ENCODE measurements around the gene HYPK. TPM values are rescaled to one million over a fixed set of nuclear protein-coding genes. Genes with fewer than 3 reads are reported as not detected.

HYPK gene
- total and polyA plus RNA-seq, 4 experiments from 2014 or later, result 10.2 to 24.6 (median 19.4) TPM

DNA sequence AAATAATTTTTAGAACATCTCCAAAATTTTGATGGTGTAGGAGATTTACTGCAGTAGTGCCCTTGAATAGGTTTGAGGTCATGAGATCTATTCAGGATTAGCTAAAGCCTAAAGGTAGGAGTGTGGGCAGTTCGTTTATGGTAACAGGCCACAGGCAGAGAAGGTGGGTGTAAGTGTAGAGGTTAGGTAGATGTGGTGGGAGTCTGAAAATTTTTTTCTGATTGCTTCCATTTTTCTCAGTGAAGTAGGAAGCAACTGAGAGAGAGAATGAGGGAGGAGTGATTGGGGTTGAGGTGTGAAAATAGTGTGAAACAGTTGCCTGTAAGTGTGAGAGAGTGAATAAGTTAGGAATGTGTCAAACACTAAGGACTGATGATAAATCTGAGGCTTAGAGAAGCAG lies 21.4 kb upstream of the HYPK start:
- ChIA-PET POLR2A (ENCODE audit: partially characterized antibody) (interaction anchor here (2.7 to 4.4 kb wide), 2 partner anchors 13 to 29 kb away, joined by 15 to 54 read pairs; partner anchors contain the start of gene SERF2), CTCF (ENCODE audit: partially characterized antibody) (interaction anchor here (0.7 to 4.1 kb wide), 3 partner anchors 12 to 29 kb away, joined by 3 to 54 read pairs (median 26); partner anchors contain the start of gene SERF2)
- no peaks in the 10 kb centered on the region for H3K36me3 ChIP-seq (ENCODE audit: insufficient read depth, low read length)
- H3K4me1 ChIP-seq (ENCODE audit: insufficient read depth, low read length), result peaks cover 16% of the 10 kb centered on the region
- H3K9me3 ChIP-seq (ENCODE audit: control insufficient read depth in 1 of 2, low read length in 2 of 2), result no peaks in the 10 kb centered on the region
- intact Hi-C loops (cut with micrococcal nuclease), result no loop called here
- no peaks in the 10 kb centered on the region for H3K27me3 Mint-ChIP-seq
- H3K4me3 Mint-ChIP-seq, result no peak overlapping the region
- H3K27ac Mint-ChIP-seq, result peak overlapping the region in 2 of 7 donors; percentile 3 to 43
- H3K4me1 Mint-ChIP-seq, result peaks cover 8 to 18% (median 11%) of the 10 kb centered on the region in 4 donors
- peaks cover 0 to 11% of the 10 kb centered on the region in 2 donors for H3K36me3 Mint-ChIP-seq
- H3K9me3 Mint-ChIP-seq, result peaks cover 0 to 4% (median 0%) of the 10 kb centered on the region in 8 donors
- no peak for DNase-seq
- H3K27ac ChIP-seq (ENCODE audit: low read depth, low read length), result no peak overlapping the region
- H3K4me3 ChIP-seq (ENCODE audit: low read length in 2 of 2), result no peak overlapping the region
- no peaks in the 10 kb centered on the region for H3K27me3 ChIP-seq (ENCODE audit: insufficient read depth, low read length)

DNA sequence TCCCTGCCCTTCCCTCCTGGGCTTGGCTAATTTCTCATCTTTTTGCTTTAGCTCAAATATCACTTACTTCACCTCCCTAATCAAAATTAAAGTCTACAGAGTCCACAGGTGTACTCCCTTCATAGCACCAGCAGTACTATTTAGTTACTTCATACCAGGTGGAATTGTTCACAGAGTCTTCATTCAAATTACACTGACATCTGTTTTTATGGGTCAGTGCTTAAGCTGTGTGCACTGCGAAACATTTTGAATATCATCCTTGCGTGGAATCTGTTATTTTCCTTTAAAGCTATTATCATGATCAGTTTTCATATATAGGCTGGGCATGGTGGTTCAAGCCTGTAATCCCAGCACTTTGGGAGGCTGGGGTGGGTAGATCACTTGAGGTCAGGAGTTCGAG lies 11.0 kb upstream of the HYPK start:
- ChIA-PET CTCF (ENCODE audit: partially characterized antibody) (interaction anchor here (0.7 to 6.1 kb wide), 3 partner anchors 12 to 19 kb away, joined by 3 to 54 read pairs (median 10); partner anchors contain the start of gene ELL3), POLR2A (ENCODE audit: partially characterized antibody) (interaction anchor here (0.5 to 1.1 kb wide), 2 partner anchors 12 to 113 kb away, joined by 3 to 4 read pairs; no protein-coding TSS in a partner anchor)
- Histone ChIP-seq H3K27me3 (ENCODE audit: insufficient read depth, low read length) (no peaks in the 10 kb centered on the region), H3K4me1 (ENCODE audit: insufficient read depth, low read length) (peaks cover 21% of the 10 kb centered on the region), H3K27ac (ENCODE audit: low read depth, low read length) (no peak overlapping the region), H3K4me3 (ENCODE audit: low read length in 2 of 2) (no peak overlapping the region), H3K9me3 (ENCODE audit: control insufficient read depth in 1 of 2, low read length in 2 of 2) (no peaks in the 10 kb centered on the region), H3K36me3 (ENCODE audit: insufficient read depth, low read length) (peaks cover 12% of the 10 kb centered on the region)
- no peaks in the 10 kb centered on the region for H3K9me3 Mint-ChIP-seq
- H3K36me3 Mint-ChIP-seq, result peaks cover 11 to 27% of the 10 kb centered on the region in 2 donors
- no peak for DNase-seq
- H3K27me3 Mint-ChIP-seq, result no peaks in the 10 kb centered on the region
- intact Hi-C loops (cut with micrococcal nuclease), result no loop called here
- no peak overlapping the region for H3K4me3 Mint-ChIP-seq
- H3K4me1 Mint-ChIP-seq, result peaks cover 14 to 30% (median 18%) of the 10 kb centered on the region in 4 donors
- peak overlapping the region in 1 of 7 donors; percentile 38 for H3K27ac Mint-ChIP-seq

GRCh38 chr15:43791993-43792760 lies 8.2 kb upstream of the HYPK start, which contains the start of gene SERF2:
Gene SERF2 (plus strand): TSS chr15:43792320. CDS start chr15:43792377, 57 bp downstream.
- Mint-ChIP-seq H3K27me3 (no peaks in the 10 kb centered on the region), H3K4me3 (peak within 1 kb of the TSS; percentile 93 to 97 (median 96)), H3K36me3 (peaks cover 32 to 52% of the 10 kb centered on the region in 2 donors), H3K9me3 (no peaks in the 10 kb centered on the region), H3K4me1 (peaks cover 20 to 56% (median 37%) of the 10 kb centered on the region in 4 donors), H3K27ac (peak within 1 kb of the TSS; percentile 97 to 99 (median 98))
- intact Hi-C loops (cut with micrococcal nuclease), result loop anchor here (1.0 to 2.0 kb wide), 4 partner anchors 8 to 46 kb away; partner anchors contain the start of genes HYPK, MFAP1, PDIA3 and SERINC4
- peaks cover 34% of the 10 kb centered on the region for H3K36me3 ChIP-seq (ENCODE audit: insufficient read depth, low read length)
- H3K27me3 ChIP-seq (ENCODE audit: insufficient read depth, low read length), result no peaks in the 10 kb centered on the region
- peaks cover 36% of the 10 kb centered on the region for H3K4me1 ChIP-seq (ENCODE audit: insufficient read depth, low read length)
- H3K27ac ChIP-seq (ENCODE audit: low read depth, low read length), result peak within 1 kb of the TSS; percentile 100
- CTCF ChIA-PET (ENCODE audit: partially characterized antibody), result interaction anchor here (1.0 to 6.1 kb wide), 3 partner anchors 14 to 22 kb away, joined by 3 to 54 read pairs (median 3); partner anchors contain the start of gene ELL3
- no peaks in the 10 kb centered on the region for H3K9me3 ChIP-seq (ENCODE audit: control insufficient read depth in 1 of 2, low read length in 2 of 2)
- DNase-seq, result peak; percentile 97 to 100 (median 98)
- peak within 1 kb of the TSS; percentile 97 for H3K4me3 ChIP-seq (ENCODE audit: low read length in 2 of 2)
- POLR2A ChIA-PET (ENCODE audit: partially characterized antibody), result interaction anchor here (0.6 to 5.3 kb wide), 12 partner anchors 10 to 462 kb away, joined by 3 to 62 read pairs (median 8); partner anchors contain the start of genes ELL3, HYPK, MFAP1 and SERINC4

GRCh38 chr15:43792761-43793476 lies 7.5 kb upstream of the HYPK start:
- Mint-ChIP-seq H3K9me3 (no peaks in the 10 kb centered on the region), H3K27ac (peak overlapping the region; percentile 97 to 99 (median 98)), H3K4me1 (peaks cover 20 to 56% (median 37%) of the 10 kb centered on the region in 4 donors), H3K36me3 (peaks cover 32 to 55% of the 10 kb centered on the region in 2 donors), H3K4me3 (peak overlapping the region; percentile 93 to 97 (median 96)), H3K27me3 (no peaks in the 10 kb centered on the region)
- intact Hi-C loops (cut with micrococcal nuclease), result loop anchor here (1.0 to 2.0 kb wide), 4 partner anchors 7 to 47 kb away; partner anchors contain the start of genes HYPK, MFAP1, PDIA3 and SERINC4
- POLR2A ChIA-PET (ENCODE audit: partially characterized antibody), result interaction anchor here (0.6 to 5.3 kb wide), 12 partner anchors 10 to 496 kb away, joined by 3 to 62 read pairs (median 8); partner anchors contain the start of genes ELL3, GOLM2, HYPK and MFAP1
- no peaks in the 10 kb centered on the region for H3K27me3 ChIP-seq (ENCODE audit: insufficient read depth, low read length)
- peaks cover 34% of the 10 kb centered on the region for H3K36me3 ChIP-seq (ENCODE audit: insufficient read depth, low read length)
- peak overlapping the region; percentile 97 for H3K4me3 ChIP-seq (ENCODE audit: low read length in 2 of 2)
- H3K9me3 ChIP-seq (ENCODE audit: control insufficient read depth in 1 of 2, low read length in 2 of 2), result no peaks in the 10 kb centered on the region
- H3K27ac ChIP-seq (ENCODE audit: low read depth, low read length), result peak overlapping the region; percentile 100
- CTCF ChIA-PET (ENCODE audit: partially characterized antibody), result interaction anchor here (0.5 to 6.1 kb wide), 4 partner anchors 15 to 43 kb away, joined by 3 to 54 read pairs (median 3); partner anchors contain the start of gene ELL3
- peaks cover 36% of the 10 kb centered on the region for H3K4me1 ChIP-seq (ENCODE audit: insufficient read depth, low read length)
- DNase-seq, result peak in 4 of 5 donors; percentile 20 to 24 (median 23)

DNA sequence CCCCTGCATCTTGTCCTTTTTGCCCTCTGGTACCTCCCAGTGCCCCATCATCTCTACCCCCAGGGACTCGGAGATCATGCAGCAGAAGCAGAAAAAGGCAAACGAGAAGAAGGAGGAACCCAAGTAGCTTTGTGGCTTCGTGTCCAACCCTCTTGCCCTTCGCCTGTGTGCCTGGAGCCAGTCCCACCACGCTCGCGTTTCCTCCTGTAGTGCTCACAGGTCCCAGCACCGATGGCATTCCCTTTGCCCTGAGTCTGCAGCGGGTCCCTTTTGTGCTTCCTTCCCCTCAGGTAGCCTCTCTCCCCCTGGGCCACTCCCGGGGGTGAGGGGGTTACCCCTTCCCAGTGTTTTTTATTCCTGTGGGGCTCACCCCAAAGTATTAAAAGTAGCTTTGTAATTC lies 6.8 kb upstream of the HYPK start:
- Histone ChIP-seq H3K4me1 (ENCODE audit: insufficient read depth, low read length) (peaks cover 37% of the 10 kb centered on the region), H3K36me3 (ENCODE audit: insufficient read depth, low read length) (peaks cover 35% of the 10 kb centered on the region), H3K27ac (ENCODE audit: low read depth, low read length) (peak overlapping the region; percentile 100), H3K4me3 (ENCODE audit: low read length in 2 of 2) (peak overlapping the region; percentile 97), H3K9me3 (ENCODE audit: control insufficient read depth in 1 of 2, low read length in 2 of 2) (no peaks in the 10 kb centered on the region), H3K27me3 (ENCODE audit: insufficient read depth, low read length) (no peaks in the 10 kb centered on the region)
- no peaks in the 10 kb centered on the region for H3K9me3 Mint-ChIP-seq
- H3K36me3 Mint-ChIP-seq, result peaks cover 38 to 61% of the 10 kb centered on the region in 2 donors
- intact Hi-C loops (cut with micrococcal nuclease), result loop anchor here (2.0 kb wide), 1 partner anchor 31 kb away; the partner anchor contains the start of gene MFAP1
- H3K4me3 Mint-ChIP-seq, result peak overlapping the region; percentile 93 to 97 (median 96)
- DNase-seq, result no peak
- H3K4me1 Mint-ChIP-seq, result peaks cover 26 to 62% (median 43%) of the 10 kb centered on the region in 4 donors
- CTCF ChIA-PET (ENCODE audit: partially characterized antibody), result interaction anchor here (0.5 to 6.1 kb wide), 4 partner anchors 15 to 44 kb away, joined by 3 to 54 read pairs (median 3); partner anchors contain the start of gene ELL3
- H3K27me3 Mint-ChIP-seq, result no peaks in the 10 kb centered on the region
- POLR2A ChIA-PET (ENCODE audit: partially characterized antibody), result interaction anchor here (0.6 to 5.3 kb wide), 10 partner anchors 9 to 495 kb away, joined by 3 to 62 read pairs (median 9); partner anchors contain the start of genes ELL3, GOLM2, HYPK and MFAP1
- H3K27ac Mint-ChIP-seq, result peak overlapping the region; percentile 22 to 98 (median 98)

- intact Hi-C loops (cut with micrococcal nuclease), result no loop called here
- peaks cover 43% of the 10 kb centered on the region for H3K36me3 ChIP-seq (ENCODE audit: insufficient read depth, low read length)
- ChIA-PET CTCF (ENCODE audit: partially characterized antibody) (interaction anchor here (2.1 to 3.1 kb wide), 2 partner anchors 18 to 24 kb away, joined by 11 read pairs; partner anchors contain the start of gene ELL3), POLR2A (ENCODE audit: partially characterized antibody) (interaction anchor here (1.7 to 5.3 kb wide), 3 partner anchors 17 to 33 kb away, joined by 6 to 54 read pairs (median 28); partner anchors contain the start of genes ELL3 and MFAP1)
- Mint-ChIP-seq H3K4me3 (peak overlapping the region; percentile 59 to 97 (median 94)), H3K9me3 (no peaks in the 10 kb centered on the region), H3K27ac (peak overlapping the region; percentile 22 to 98 (median 86)), H3K36me3 (peaks cover 44 to 68% of the 10 kb centered on the region in 2 donors), H3K4me1 (peaks cover 26 to 70% (median 48%) of the 10 kb centered on the region in 4 donors), H3K27me3 (no peaks in the 10 kb centered on the region)
- H3K9me3 ChIP-seq (ENCODE audit: control insufficient read depth in 1 of 2, low read length in 2 of 2), result no peaks in the 10 kb centered on the region
- peak overlapping the region; percentile 100 for H3K27ac ChIP-seq (ENCODE audit: low read depth, low read length)
- no peaks in the 10 kb centered on the region for H3K27me3 ChIP-seq (ENCODE audit: insufficient read depth, low read length)
- H3K4me1 ChIP-seq (ENCODE audit: insufficient read depth, low read length), result peaks cover 45% of the 10 kb centered on the region
- no peak for DNase-seq
- no peak overlapping the region for H3K4me3 ChIP-seq (ENCODE audit: low read length in 2 of 2)
These were observed 5.9 kb upstream of the HYPK start for GRCh38 chr15:43794269-43795037.

Data from CD4-positive, alpha-beta memory T cell (primary cell).